ENCODE data around the gene FAM193A.

FAM193A gene

GRCh38 chr4:2551118-2551517 lies 14.7 kb downstream of the FAM193A start:
- Histone ChIP-seq H3K4me3 (ENCODE audit: low read length) (no peak overlapping the region), H3K36me3 (replicated peaks; ENCODE audit: low read depth, low read length) (peaks cover 2% of the 10 kb centered on the region), H3K27me3 (ENCODE audit: low read depth, low read length) (no peaks in the 10 kb centered on the region), H2AFZ (ENCODE audit: low read depth, low read length) (no peak overlapping the region), H3K4me1 (ENCODE audit: low read length) (peaks cover 6% of the 10 kb centered on the region), H3K4me2 (ENCODE audit: low read length) (no peak overlapping the region), H3K27ac (ENCODE audit: low read length) (no peak overlapping the region), H3K79me2 (ENCODE audit: low read length) (peaks cover 98% of the 10 kb centered on the region), H3K9ac (ENCODE audit: low read length) (no peak overlapping the region), H3K9me3 (ENCODE audit: insufficient read depth, low read length) (no peaks in the 10 kb centered on the region), H4K20me1 (ENCODE audit: insufficient read depth, low read length) (peaks cover 62% of the 10 kb centered on the region)
- TF ChIP-seq EZH2phosphoT487 (IDR thresholded peaks at IDR 0.05; ENCODE audit: low read depth) (no peak), CTCF (IDR thresholded peaks at IDR 0.05; ENCODE audit: low read depth, low read length) (no peak)

- H3K27ac ChIP-seq (ENCODE audit: low read length), result no peak overlapping the region
- H4K20me1 ChIP-seq (ENCODE audit: insufficient read depth, low read length), result peaks cover 60% of the 10 kb centered on the region
- H3K4me3 ChIP-seq (ENCODE audit: low read length), result no peak overlapping the region
- no peaks in the 10 kb centered on the region for H3K9me3 ChIP-seq (ENCODE audit: insufficient read depth, low read length)
- TF ChIP-seq CTCF (IDR thresholded peaks at IDR 0.05; ENCODE audit: low read depth, low read length), result no peak
- no peak for TF ChIP-seq EZH2phosphoT487 (IDR thresholded peaks at IDR 0.05; ENCODE audit: low read depth)
- H3K4me2 ChIP-seq (ENCODE audit: low read length), result no peak overlapping the region
- peaks cover 98% of the 10 kb centered on the region for H3K79me2 ChIP-seq (ENCODE audit: low read length)
- no peak overlapping the region for H2AFZ ChIP-seq (ENCODE audit: low read depth, low read length)
- H3K27me3 ChIP-seq (ENCODE audit: low read depth, low read length), result no peaks in the 10 kb centered on the region
- no peaks in the 10 kb centered on the region for H3K36me3 ChIP-seq (replicated peaks; ENCODE audit: low read depth, low read length)
- no peak overlapping the region for H3K9ac ChIP-seq (ENCODE audit: low read length)
- H3K4me1 ChIP-seq (ENCODE audit: low read length), result peaks cover 6% of the 10 kb centered on the region
Observed at GRCh38 chr4:2552806-2553205, 16.4 kb downstream of the FAM193A start.

- Histone ChIP-seq H3K27ac (ENCODE audit: low read length) (no peak overlapping the region), H3K9ac (ENCODE audit: low read length) (no peak overlapping the region), H3K27me3 (ENCODE audit: low read depth, low read length) (no peaks in the 10 kb centered on the region), H3K4me1 (ENCODE audit: low read length) (peaks cover 6% of the 10 kb centered on the region), H3K36me3 (replicated peaks; ENCODE audit: low read depth, low read length) (no peaks in the 10 kb centered on the region), H2AFZ (ENCODE audit: low read depth, low read length) (no peak overlapping the region), H4K20me1 (ENCODE audit: insufficient read depth, low read length) (peaks cover 66% of the 10 kb centered on the region), H3K79me2 (ENCODE audit: low read length) (peaks cover 99% of the 10 kb centered on the region), H3K9me3 (ENCODE audit: insufficient read depth, low read length) (no peaks in the 10 kb centered on the region), H3K4me2 (ENCODE audit: low read length) (no peak overlapping the region), H3K4me3 (ENCODE audit: low read length) (no peak overlapping the region)
- no peak for TF ChIP-seq CTCF (IDR thresholded peaks at IDR 0.05; ENCODE audit: low read depth, low read length)
- TF ChIP-seq EZH2phosphoT487 (IDR thresholded peaks at IDR 0.05; ENCODE audit: low read depth), result no peak
Observed at GRCh38 chr4:2558301-2558700, 21.9 kb downstream of the FAM193A start.

- Histone ChIP-seq H3K79me2 (ENCODE audit: low read length) (peaks cover 98% of the 10 kb centered on the region), H3K36me3 (replicated peaks; ENCODE audit: low read depth, low read length) (no peaks in the 10 kb centered on the region), H2AFZ (ENCODE audit: low read depth, low read length) (no peak overlapping the region), H3K4me2 (ENCODE audit: low read length) (no peak overlapping the region), H3K9me3 (ENCODE audit: insufficient read depth, low read length) (no peaks in the 10 kb centered on the region), H4K20me1 (ENCODE audit: insufficient read depth, low read length) (peaks cover 63% of the 10 kb centered on the region), H3K9ac (ENCODE audit: low read length) (no peak overlapping the region), H3K27me3 (ENCODE audit: low read depth, low read length) (no peaks in the 10 kb centered on the region), H3K27ac (ENCODE audit: low read length) (no peak overlapping the region), H3K4me3 (ENCODE audit: low read length) (no peak overlapping the region), H3K4me1 (ENCODE audit: low read length) (no peaks in the 10 kb centered on the region)
- TF ChIP-seq EZH2phosphoT487 (IDR thresholded peaks at IDR 0.05; ENCODE audit: low read depth) (no peak), CTCF (IDR thresholded peaks at IDR 0.05; ENCODE audit: low read depth, low read length) (no peak)
Observed at GRCh38 chr4:2560167-2560566, 23.7 kb downstream of the FAM193A start.

Measured in OCI-LY3 (cell line).